HG02759 (cell line): ENCODE results near the gene CERS1.

ENCODE experiments used
- ATAC-seq: cut with Tn5 transposase; IDR thresholded peaks from one replicate; pipeline ENCODE4 v1.9.1; 2021; ENCODE audit warnings: mild to moderate bottlenecking, moderate library complexity; ENCODE audit not compliant: unreplicated experiment

Gene CERS1

DNA sequence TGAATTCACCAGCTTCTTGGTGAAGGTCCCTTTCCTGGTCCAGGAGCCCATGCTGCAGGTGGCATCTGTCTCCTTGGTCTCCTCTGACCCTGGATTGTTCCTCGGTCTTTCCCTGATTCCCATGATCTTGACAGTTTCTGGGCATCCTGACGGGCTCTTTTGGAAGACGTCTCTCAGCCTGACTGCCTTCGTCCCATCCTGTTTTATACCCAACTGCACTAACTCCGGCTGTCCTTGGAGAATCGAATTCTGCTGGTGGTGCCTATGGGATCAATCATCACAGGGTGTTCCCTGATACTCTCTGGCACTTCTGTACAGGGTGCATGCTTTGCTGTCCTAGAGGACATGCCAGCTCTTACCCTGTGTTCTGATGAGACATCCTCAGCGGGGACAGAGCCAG is 19.1 kb downstream of the CERS1 start:
- ATAC-seq, result no peak

- no peak for ATAC-seq
Measured at GRCh38 chr19:18875726-18876125, 20.2 kb downstream of the CERS1 start.

- ATAC-seq, result no peak
Measured at GRCh38 chr19:18871543-18871942, 24.4 kb downstream of the CERS1 start.

GRCh38 chr19:18870531-18871172 is 25.3 kb downstream of the CERS1 start:
- no peak for ATAC-seq

DNA sequence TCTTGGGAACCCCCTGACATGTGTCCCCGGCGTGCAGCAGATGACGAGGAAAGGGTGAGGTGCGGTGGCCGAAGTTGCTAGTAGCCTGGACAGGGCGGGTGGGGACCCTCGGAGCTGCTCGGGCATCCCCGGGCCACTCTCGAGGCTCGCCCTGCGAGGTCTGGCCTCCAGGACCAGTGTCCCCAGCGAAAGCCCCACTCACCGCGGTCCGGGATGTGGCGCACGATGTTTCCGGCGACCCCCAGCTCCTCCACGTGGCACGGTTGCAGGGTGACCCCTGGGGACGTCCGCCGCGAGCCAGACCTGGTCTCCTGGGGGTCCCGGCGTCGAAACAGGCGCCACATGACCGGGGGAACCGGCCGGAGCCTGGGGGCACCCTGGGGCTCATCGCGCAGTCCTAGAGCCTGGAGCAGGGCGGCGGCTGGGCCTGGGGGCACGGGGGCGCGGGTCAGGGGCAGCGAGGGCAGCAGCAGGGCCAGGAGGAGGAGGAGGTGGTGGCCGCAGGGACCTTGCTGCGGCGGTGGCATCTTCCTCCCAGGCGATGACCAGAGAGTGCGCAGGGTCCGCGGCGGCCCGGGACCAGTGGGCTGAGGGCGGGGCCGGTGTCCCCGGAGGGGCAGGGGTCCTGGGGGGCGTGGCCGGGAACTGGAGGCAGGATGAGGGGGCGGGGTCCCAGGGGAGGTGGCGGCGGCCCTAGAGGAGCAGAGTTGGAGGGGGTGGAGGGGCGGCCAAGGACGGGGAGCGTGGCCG is 26.0 kb downstream of the CERS1 start:
- no peak for ATAC-seq

DNA sequence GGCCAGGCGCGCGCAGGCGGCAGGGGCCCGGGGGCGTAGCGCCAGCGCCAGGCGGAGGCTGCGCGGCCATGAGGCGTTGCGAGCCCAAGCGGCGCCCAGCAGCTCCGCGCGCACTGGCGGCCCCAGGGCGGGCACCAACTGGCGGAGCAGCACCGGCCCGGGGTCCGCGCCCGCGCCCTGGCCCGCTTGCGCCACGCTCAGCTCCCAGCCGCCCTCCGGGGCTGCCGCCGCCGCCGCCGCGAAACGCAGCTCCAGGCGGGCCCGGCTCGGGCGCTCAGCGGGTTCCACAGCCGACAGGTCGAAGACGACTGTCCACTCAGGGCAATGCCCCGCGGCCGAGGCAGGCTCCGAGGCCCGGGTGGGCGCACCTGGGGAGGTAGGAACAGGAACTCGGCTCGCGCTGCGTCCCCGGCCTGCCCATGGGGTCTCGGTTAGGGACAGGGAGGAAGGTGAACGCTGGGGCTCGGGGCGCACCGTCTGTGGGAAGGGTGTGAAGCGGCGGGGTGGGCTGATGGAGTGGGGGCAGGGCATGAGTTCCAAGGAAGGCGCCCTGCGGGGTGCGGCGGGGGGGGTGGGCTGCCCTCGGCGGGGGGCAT is 26.8 kb downstream of the CERS1 start:
- no peak for ATAC-seq

DNA sequence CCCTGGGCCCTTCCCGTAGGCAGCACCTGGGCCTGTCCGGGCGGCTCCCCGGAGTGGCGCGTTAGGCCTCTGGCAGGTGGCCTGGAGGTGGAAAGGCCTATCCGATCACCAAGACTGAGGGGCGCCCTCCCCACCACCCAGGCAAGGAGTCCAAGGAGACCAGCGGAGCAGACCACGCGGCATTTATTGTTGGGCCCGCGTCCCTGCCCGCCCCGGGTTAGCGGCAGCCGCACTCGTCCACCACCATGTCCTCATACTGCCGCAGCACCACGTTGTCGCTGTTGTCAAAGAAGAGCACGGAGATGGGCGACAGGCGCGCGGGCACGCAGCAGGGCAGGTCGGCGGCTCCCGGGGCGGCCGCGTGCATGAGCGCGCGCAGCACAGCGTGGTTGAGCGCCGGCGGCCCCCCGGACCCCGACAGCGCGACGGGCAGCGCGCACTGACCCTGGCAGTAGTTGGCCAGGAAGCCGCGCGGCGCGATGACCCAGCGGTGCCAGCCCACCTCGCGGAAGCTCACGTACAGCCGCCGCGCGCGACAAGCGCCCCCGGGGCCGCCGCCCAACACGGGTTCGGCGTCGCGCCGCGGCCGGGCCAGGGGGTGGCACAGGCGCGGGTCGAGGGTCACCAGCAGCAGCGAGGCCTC is 27.5 kb downstream of the CERS1 start:
- ATAC-seq, result no peak

DNA sequence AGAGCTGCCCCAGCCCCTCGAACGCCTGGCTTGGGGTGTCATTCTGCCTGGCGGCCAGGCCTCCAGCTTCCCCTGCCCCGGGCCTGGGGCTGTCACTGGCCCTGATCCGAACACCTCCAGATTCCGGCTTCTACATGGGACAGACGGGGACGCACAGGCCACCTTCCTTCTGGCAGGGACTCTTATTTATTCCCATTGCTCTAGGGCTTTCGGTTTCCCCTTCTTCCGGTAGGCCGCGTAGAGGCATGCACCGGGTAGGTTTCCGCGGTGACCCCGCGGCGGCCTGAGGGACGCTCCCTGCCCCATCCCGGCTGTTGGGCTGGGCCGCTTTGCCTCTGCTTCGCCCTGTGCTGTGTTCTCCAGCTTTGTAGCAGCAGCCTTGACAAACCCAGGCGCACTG is 28.2 kb downstream of the CERS1 start:
- no peak for ATAC-seq

DNA sequence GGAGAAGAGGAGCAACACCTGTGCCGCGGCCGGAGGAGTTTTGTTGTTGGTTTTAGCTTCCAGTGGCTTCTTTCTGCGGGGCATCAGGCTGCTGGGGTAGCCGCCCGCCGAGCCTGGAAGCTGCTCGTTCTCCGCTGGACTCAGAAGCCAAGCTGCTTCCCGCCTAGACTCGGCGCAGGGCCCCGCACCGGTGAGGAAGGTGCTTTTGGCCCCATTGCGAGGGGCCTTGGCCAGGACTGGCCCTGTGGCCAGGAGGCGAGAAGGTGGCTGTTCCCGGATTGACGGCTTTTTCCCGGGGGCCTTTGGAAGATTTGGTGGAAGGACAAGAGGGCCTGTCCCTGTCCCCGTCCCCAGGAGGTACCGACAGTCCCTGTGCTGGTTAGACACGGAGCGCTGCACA is 28.8 kb downstream of the CERS1 start:
- ATAC-seq, result no peak

- ATAC-seq, result no peak
Measured at GRCh38 chr19:18866800-18867123, 29.2 kb downstream of the CERS1 start.

DNA sequence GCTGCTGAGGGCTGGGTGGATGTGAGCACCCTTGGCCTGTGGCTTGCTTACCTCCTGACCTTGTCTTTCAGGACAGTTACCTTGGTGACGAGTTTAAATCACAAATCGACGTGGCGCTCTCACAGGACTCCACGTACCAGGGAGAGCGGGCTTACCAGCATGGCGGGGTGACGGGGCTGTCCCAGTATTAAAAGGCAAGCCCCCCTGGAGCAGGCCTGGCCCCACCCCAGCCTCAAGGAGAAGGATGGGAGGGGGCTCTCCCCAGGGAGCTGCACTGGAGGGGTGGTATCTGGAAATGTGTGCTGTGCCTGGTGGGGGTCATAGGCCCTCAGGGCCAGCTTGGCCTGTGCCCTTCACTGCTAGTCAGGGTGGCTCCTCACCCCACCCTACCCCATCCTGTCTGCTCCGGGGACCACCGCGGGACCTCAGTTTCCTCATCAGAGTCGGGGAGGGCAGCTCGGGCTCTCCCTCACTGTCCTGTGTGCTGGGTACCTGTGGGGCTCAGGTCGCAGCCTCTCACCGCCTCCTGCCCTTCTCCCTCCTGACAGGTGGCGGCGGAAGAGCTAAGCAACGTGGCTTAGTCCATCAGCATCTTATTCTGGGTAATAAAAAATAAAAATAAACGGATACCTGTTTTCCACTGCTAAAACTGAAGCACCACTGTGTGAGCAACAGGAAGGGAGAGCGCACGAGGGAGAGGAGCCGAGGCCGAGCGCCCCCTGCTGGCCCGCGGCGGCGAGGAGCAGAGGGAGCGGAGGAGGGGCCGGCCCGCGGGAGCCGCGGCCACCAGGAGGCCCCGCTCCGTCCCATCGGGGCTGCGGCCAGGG is 29.8 kb downstream of the CERS1 start:
- ATAC-seq, result no peak

GRCh38 chr19:18865106-18865972 is 30.6 kb downstream of the CERS1 start:
- ATAC-seq, result no peak

- ATAC-seq, result no peak
Measured at GRCh38 chr19:18863843-18864362, 32.1 kb downstream of the CERS1 start.

- no peak for ATAC-seq
Measured at GRCh38 chr19:18862976-18863842, 32.7 kb downstream of the CERS1 start.

DNA sequence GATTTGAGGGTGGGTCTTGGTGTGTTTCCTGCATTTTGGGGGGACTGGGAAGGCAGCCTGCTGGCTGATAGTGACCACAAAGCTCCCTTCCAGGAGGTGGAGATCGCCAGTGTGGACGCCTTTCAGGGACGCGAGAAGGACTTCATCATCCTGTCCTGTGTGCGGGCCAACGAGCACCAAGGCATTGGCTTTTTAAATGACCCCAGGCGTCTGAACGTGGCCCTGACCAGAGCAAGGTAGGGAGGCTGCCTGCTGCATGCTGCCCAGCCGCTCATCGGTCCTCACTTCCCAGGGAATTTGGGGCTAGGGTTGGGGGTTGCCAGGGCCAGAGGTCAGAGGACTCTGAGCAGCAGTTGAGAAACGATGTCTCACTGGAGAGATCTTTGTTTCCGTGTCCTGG is 34.0 kb downstream of the CERS1 start:
- no peak for ATAC-seq

GRCh38 chr19:18861235-18861634 is 34.7 kb downstream of the CERS1 start:
- no peak for ATAC-seq

DNA sequence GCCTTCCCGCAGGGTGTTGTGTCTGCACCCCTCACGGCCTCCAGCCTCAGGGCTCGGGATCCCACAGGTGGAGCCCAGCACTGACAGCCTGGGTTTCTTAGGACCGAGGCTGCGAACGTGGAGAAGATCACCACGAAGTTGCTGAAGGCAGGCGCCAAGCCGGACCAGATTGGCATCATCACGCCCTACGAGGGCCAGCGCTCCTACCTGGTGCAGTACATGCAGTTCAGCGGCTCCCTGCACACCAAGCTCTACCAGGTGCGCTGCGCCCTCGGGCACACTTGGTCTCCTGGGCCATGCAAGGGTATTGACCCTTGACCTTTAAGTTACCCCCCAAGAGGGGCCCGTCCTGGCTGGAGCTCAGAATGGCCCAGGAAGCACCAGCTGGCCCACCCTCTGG is 35.2 kb downstream of the CERS1 start:
- no peak for ATAC-seq

GRCh38 chr19:18860302-18860700 is 35.7 kb downstream of the CERS1 start:
- ATAC-seq, result no peak
